C4-2B (cell line): ENCODE data around the gene SLC25A2.

Experiments
- CTCF ChIP-seq: fragments of 450-650 bp; conservative IDR thresholded peaks from 2 replicates; pipeline ENCODE4 v1.5.1; 2017; ENCODE audit warnings: mild to moderate bottlenecking
- ZFX ChIP-seq: fragments of 450-650 bp; IDR thresholded peaks from 2 replicates; pipeline ENCODE4 v1.6.1; 2017

DNA sequence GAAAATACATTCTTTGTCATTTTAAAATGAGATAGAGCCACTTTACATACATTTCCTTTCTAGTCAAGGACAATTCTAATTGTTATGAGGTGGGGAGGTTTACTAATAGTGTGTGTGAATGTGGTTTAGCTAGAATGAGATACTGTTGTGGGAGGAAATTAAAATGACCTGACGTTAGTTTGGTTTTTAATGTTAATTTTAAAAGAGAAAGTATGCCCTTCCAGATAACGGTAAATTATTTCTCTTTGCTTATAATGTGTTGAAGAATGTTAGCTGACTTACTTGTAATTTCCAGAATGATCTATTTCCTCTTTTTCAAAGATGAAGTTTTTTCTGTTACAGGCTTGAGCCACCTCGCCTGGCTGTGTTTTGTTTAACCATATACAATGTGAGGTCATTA, 18.4 kb upstream of the SLC25A2 start:
- TF ChIP-seq CTCF (no peak), ZFX (no peak)
